Ovary (tissue), 3 donors: ENCODE results near the gene SEC31B.

Experiments used
- CTCF ChIP-seq, 3 donors: fragments of 450-650 bp in 2 of 3; fragments of 200-600 bp in 1 of 3; IDR thresholded peaks; one replicate each; pipeline versions ENCODE4 v1.5.1 to v1.8.0; 2016 to 2022; ENCODE audit warnings: antibody characterized with exemption in 3 of 3, mild to moderate bottlenecking in 1 of 3
- POLR2A ChIP-seq: fragments of 450-650 bp; IDR thresholded peaks from one replicate; pipeline ENCODE4 v1.6.1; 2017; ENCODE audit warnings: antibody characterized with exemption, mild to moderate bottlenecking, moderate library complexity
- donor health status: DM: no; HTN: no; CAD: no.

GRCh38 chr10:100470367-100470766 is 49.3 kb downstream of the SEC31B start:
- TF ChIP-seq POLR2A = no peak
- no peak for TF ChIP-seq CTCF (IDR thresholded peaks at IDR 0.05)
